HepG2 (cell line): ENCODE measurements around the gene ASXL1. TPM values are rescaled to one million over a fixed set of nuclear protein-coding genes. Genes with fewer than 3 reads are reported as not detected.
A peak's percentile ranks its signal among the peaks of the same experiment; 100 is the strongest.

ENCODE experiments used
- KMT2A ChIP-seq: sonication (generic); formaldehyde crosslinking; IDR thresholded peaks from 2 replicates; pipeline ENCODE4 v1.4.0; 2020; ENCODE audit warnings: missing genetic modification reagents
- MATR3 ChIP-seq: sonication (generic); formaldehyde crosslinking; IDR thresholded peaks from 2 replicates; pipeline ENCODE4 v1.4.0; 2020; ENCODE audit warnings: missing genetic modification reagents
- PCBP1 ChIP-seq: fragments of 200-400 bp; formaldehyde crosslinking; IDR thresholded peaks from 2 replicates; pipeline ENCODE4 v1.6.1; 2017; ENCODE audit warnings: mild to moderate bottlenecking, low read depth, low read length, borderline replicate concordance
- SMAD3 ChIP-seq: sonication (generic); formaldehyde crosslinking; IDR thresholded peaks from 2 replicates; pipeline ENCODE4 v1.4.0; 2020; ENCODE audit warnings: missing genetic modification reagents
- SP140L ChIP-seq: sonication (generic); formaldehyde crosslinking; IDR thresholded peaks from 2 replicates; pipeline ENCODE4 v1.4.0; 2020; ENCODE audit warnings: missing genetic modification reagents, borderline replicate concordance
- ZNF10 ChIP-seq: sonication (generic); formaldehyde crosslinking; IDR thresholded peaks from 2 replicates; pipeline ENCODE4 v1.4.0; 2020; ENCODE audit warnings: mild to moderate bottlenecking, low read depth, missing genetic modification reagents, borderline replicate concordance
- ZNF33A ChIP-seq: sonication (generic); formaldehyde crosslinking; IDR thresholded peaks from 2 replicates; pipeline ENCODE4 v1.5.1; 2020; ENCODE audit warnings: missing genetic modification reagents, mild to moderate bottlenecking, moderate library complexity, borderline replicate concordance
- ZNF446 ChIP-seq: sonication (generic); formaldehyde crosslinking; IDR thresholded peaks from 2 replicates; pipeline ENCODE4 v1.5.0; 2020; ENCODE audit warnings: mild to moderate bottlenecking, missing genetic modification reagents
- polyA plus RNA-seq, 8 experiments: library from polyadenylated mRNA; depleted of rRNA in 3 of 8; stranded (reverse) in 7 of 8; unstranded in 1 of 8; fragments of >200 nt; fragmentation: Illumina TruSeq in 4 of 8; extraction: Trizol in 4 of 8; gene quantifications; 2 replicates each; pipeline versions ENCODE4 v1.2.1 to v1.2.3, GENCODE V29; 2011 to 2016; ENCODE audit warnings: low read depth in 4 of 8, missing spikeins in 1 of 8, mixed read lengths in 1 of 8; ENCODE audit not compliant: insufficient read depth in 1 of 8
- total RNA-seq, 5 experiments: library from RNA; depleted of rRNA; stranded (reverse); fragments of >200 nt; fragmentation: Illumina TruSeq; extraction: Trizol; gene quantifications; 2 replicates each; pipeline ENCODE4 v1.2.3, GENCODE V29; 2016; ENCODE audit warnings: low read depth in 1 of 5
- TF ChIP-seq, protein P1 (sequence below): sonication (generic); formaldehyde crosslinking; IDR thresholded peaks from 2 replicates; pipeline ENCODE4 v1.4.0; 2020; ENCODE audit warnings: missing genetic modification reagents
- TF ChIP-seq, protein P2 (sequence below): IDR thresholded peaks from 2 replicates; pipeline ENCODE4 v1.6.1; 2016; ENCODE audit warnings: mild to moderate bottlenecking
- TF ChIP-seq, protein P3 (sequence below), 2 experiments: IDR thresholded peaks; 2 replicates each; pipeline ENCODE4 v1.6.1; 2011 to 2012; ENCODE audit warnings: low read length in 2 of 2, borderline replicate concordance in 1 of 2, low read depth in 1 of 2, mild to moderate bottlenecking in 1 of 2, moderate library complexity in 1 of 2
- TF ChIP-seq, protein P4 (sequence below), 2 experiments: sonication (generic) in 1 of 2; formaldehyde crosslinking in 1 of 2; IDR thresholded peaks; 2 replicates each; pipeline versions ENCODE4 v1.5.1 to v1.6.1; 2011 to 2020; ENCODE audit warnings: borderline replicate concordance in 1 of 2, low read depth in 1 of 2, low read length in 1 of 2, mild to moderate bottlenecking in 1 of 2, missing genetic modification reagents in 1 of 2, moderate library complexity in 1 of 2
- TF ChIP-seq, protein P5 (sequence below): sonication (generic); formaldehyde crosslinking; conservative IDR thresholded peaks from 2 replicates; pipeline ENCODE4 v1.4.0; 2020; ENCODE audit warnings: mild to moderate bottlenecking, missing genetic modification reagents, moderate library complexity

ASXL1 gene
- total and polyA plus RNA-seq, 2 of the 13 experiments (the other 11 are each of a cell fraction or from before 2014, with no cell fraction given) = 62.1 to 74.8 TPM

DNA sequence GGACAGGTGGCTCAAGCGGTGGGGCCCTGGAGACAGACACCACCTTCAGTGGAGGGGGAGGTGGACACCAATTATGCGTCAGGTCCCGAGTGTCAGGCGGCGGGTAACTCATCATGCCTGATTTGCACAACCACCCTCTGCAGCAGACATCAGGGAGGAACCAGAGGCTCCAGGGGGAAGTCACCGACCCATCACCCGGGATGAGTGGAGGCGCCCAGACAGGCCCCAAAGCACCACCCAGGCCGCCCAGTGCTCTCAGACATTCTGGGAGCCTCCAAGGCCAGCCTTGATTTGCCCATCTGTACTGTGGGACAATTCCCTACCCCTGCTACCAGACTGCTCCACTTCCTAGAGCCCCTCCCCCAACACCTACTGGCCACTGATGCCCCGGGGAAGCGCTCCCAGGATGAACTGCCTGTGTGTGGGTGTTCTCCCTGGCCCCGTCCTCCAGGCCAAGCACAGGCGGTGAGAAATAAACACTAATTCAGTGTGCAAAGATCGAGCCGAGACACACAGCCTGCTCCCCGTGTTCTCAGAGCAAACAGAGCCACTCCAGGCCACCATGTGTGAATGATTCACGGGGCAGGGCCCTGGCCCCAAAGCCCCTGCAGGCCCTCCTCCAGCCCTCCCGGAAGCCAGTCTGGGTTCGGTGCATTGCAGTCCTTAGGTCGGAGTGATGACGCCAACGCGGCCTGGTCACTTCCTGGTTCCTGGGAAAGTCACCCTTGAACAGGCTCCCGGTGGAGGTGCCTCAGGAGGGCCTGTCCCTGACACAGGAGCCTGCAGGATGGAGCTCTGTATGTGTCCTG is 107.2 kb downstream of the ASXL1 start (continued):
- TF ChIP-seq, protein P1, sequence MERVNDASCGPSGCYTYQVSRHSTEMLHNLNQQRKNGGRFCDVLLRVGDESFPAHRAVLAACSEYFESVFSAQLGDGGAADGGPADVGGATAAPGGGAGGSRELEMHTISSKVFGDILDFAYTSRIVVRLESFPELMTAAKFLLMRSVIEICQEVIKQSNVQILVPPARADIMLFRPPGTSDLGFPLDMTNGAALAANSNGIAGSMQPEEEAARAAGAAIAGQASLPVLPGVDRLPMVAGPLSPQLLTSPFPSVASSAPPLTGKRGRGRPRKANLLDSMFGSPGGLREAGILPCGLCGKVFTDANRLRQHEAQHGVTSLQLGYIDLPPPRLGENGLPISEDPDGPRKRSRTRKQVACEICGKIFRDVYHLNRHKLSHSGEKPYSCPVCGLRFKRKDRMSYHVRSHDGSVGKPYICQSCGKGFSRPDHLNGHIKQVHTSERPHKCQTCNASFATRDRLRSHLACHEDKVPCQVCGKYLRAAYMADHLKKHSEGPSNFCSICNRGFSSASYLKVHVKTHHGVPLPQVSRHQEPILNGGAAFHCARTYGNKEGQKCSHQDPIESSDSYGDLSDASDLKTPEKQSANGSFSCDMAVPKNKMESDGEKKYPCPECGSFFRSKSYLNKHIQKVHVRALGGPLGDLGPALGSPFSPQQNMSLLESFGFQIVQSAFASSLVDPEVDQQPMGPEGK (CRISPR knock-in tag) = peak; percentile 91
- TF ChIP-seq SP140L (CRISPR knock-in tag) (0 out of 2 replicates have a peak, but pooled peaks have one; percentile 19), SMAD3 (no peak), MATR3 (CRISPR knock-in tag) (0 out of 2 replicates have a peak, but pooled peaks have one; percentile 75), ZNF33A (CRISPR knock-in tag) (no peak), ZNF10 (CRISPR knock-in tag) (no peak), ZNF446 (0 out of 2 replicates have a peak, but pooled peaks have one; percentile 31), PCBP1 (peak; percentile 62; the same call in 1 of the 2 replicates), KMT2A (CRISPR knock-in tag) (peak; percentile 79)
- TF ChIP-seq, protein P2, sequence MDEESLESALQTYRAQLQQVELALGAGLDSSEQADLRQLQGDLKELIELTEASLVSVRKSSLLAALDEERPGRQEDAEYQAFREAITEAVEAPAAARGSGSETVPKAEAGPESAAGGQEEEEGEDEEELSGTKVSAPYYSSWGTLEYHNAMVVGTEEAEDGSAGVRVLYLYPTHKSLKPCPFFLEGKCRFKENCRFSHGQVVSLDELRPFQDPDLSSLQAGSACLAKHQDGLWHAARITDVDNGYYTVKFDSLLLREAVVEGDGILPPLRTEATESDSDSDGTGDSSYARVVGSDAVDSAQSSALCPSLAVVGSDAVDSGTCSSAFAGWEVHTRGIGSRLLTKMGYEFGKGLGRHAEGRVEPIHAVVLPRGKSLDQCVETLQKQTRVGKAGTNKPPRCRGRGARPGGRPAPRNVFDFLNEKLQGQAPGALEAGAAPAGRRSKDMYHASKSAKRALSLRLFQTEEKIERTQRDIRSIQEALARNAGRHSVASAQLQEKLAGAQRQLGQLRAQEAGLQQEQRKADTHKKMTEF = peak; percentile 94
- TF ChIP-seq, protein P3, sequence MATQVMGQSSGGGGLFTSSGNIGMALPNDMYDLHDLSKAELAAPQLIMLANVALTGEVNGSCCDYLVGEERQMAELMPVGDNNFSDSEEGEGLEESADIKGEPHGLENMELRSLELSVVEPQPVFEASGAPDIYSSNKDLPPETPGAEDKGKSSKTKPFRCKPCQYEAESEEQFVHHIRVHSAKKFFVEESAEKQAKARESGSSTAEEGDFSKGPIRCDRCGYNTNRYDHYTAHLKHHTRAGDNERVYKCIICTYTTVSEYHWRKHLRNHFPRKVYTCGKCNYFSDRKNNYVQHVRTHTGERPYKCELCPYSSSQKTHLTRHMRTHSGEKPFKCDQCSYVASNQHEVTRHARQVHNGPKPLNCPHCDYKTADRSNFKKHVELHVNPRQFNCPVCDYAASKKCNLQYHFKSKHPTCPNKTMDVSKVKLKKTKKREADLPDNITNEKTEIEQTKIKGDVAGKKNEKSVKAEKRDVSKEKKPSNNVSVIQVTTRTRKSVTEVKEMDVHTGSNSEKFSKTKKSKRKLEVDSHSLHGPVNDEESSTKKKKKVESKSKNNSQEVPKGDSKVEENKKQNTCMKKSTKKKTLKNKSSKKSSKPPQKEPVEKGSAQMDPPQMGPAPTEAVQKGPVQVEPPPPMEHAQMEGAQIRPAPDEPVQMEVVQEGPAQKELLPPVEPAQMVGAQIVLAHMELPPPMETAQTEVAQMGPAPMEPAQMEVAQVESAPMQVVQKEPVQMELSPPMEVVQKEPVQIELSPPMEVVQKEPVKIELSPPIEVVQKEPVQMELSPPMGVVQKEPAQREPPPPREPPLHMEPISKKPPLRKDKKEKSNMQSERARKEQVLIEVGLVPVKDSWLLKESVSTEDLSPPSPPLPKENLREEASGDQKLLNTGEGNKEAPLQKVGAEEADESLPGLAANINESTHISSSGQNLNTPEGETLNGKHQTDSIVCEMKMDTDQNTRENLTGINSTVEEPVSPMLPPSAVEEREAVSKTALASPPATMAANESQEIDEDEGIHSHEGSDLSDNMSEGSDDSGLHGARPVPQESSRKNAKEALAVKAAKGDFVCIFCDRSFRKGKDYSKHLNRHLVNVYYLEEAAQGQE (IDR thresholded peaks at IDR 0.05; ENCODE audit: borderline replicate concordance in 1 of 2, low read depth in 1 of 2, low read length in 2 of 2) = no peak; a peak in 1 of 4 replicates
- TF ChIP-seq, protein P4, sequence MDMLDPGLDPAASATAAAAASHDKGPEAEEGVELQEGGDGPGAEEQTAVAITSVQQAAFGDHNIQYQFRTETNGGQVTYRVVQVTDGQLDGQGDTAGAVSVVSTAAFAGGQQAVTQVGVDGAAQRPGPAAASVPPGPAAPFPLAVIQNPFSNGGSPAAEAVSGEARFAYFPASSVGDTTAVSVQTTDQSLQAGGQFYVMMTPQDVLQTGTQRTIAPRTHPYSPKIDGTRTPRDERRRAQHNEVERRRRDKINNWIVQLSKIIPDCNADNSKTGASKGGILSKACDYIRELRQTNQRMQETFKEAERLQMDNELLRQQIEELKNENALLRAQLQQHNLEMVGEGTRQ (IDR thresholded peaks at IDR 0.05; ENCODE audit: low read depth, low read length) = no peak
- TF ChIP-seq, protein P4 (CRISPR knock-in tag; IDR thresholded peaks at IDR 0.05; ENCODE audit: borderline replicate concordance) = peak; percentile 48; the same call in 1 of the 2 replicates
- TF ChIP-seq, protein P5, sequence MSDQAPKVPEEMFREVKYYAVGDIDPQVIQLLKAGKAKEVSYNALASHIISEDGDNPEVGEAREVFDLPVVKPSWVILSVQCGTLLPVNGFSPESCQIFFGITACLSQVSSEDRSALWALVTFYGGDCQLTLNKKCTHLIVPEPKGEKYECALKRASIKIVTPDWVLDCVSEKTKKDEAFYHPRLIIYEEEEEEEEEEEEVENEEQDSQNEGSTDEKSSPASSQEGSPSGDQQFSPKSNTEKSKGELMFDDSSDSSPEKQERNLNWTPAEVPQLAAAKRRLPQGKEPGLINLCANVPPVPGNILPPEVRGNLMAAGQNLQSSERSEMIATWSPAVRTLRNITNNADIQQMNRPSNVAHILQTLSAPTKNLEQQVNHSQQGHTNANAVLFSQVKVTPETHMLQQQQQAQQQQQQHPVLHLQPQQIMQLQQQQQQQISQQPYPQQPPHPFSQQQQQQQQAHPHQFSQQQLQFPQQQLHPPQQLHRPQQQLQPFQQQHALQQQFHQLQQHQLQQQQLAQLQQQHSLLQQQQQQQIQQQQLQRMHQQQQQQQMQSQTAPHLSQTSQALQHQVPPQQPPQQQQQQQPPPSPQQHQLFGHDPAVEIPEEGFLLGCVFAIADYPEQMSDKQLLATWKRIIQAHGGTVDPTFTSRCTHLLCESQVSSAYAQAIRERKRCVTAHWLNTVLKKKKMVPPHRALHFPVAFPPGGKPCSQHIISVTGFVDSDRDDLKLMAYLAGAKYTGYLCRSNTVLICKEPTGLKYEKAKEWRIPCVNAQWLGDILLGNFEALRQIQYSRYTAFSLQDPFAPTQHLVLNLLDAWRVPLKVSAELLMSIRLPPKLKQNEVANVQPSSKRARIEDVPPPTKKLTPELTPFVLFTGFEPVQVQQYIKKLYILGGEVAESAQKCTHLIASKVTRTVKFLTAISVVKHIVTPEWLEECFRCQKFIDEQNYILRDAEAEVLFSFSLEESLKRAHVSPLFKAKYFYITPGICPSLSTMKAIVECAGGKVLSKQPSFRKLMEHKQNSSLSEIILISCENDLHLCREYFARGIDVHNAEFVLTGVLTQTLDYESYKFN (CRISPR knock-in tag) = peak; percentile 98
